BJ (cell line): ENCODE measurements around the gene CD63. TPM values are rescaled to one million over a fixed set of nuclear protein-coding genes. Genes with fewer than 3 reads are reported as not detected.
"Not testable (repeated sequence)": the region's sequence is repeated elsewhere in the genome, so short reads cannot be mapped to it uniquely, and the experiment has no call there.

Experiments
- CTCF ChIA-PET: fragments of 350-600 bp; formaldehyde crosslinking; extraction: SDS; loops from one replicate; lab custom pipeline; 2021; ENCODE audit warnings: antibody characterized with exemption, inconsistent platforms; lab: Yijun Ruan, JAX
- POLR2A ChIA-PET: fragments of 300-600 bp; sonication (Branson Sonifier 250); formaldehyde crosslinking; extraction: SDS; loops from one replicate; lab custom pipeline; 2021; ENCODE audit warnings: antibody characterized with exemption; lab: Charles Lee
- DNase-seq: peaks from one replicate; pipeline ENCODE4 v3.0.0-alpha.2; 2011; ENCODE audit warnings: low read depth
- H3K27me3 ChIP-seq: 2 replicates; pipeline ENCODE4 v1.6.0; 2011; ENCODE audit warnings: low read length; ENCODE audit not compliant: control insufficient read depth, insufficient read depth
- H3K36me3 ChIP-seq: 2 replicates; pipeline ENCODE4 v1.5.1; 2011; ENCODE audit warnings: low read length; ENCODE audit not compliant: control insufficient read depth, insufficient read depth
- H3K4me3 ChIP-seq: 2 replicates; pipeline ENCODE4 v1.5.1; 2011; ENCODE audit warnings: low read depth, mild to moderate bottlenecking, control low read depth, low read length
- polyA plus RNA-seq: library from polyadenylated mRNA; depleted of rRNA; stranded (reverse); fragments of >200 nt; gene quantifications from 2 replicates; pipeline ENCODE4 v1.2.3, GENCODE V29; 2011
- TF ChIP-seq, protein P1 (sequence below): IDR thresholded peaks from 2 replicates; pipeline ENCODE4 v1.5.1; 2011; ENCODE audit warnings: low read depth, mild to moderate bottlenecking, control low read depth, inconsistent platforms, low read length, moderate library complexity; ENCODE audit not compliant: insufficient read depth

The CD63 gene
- polyA plus RNA-seq, 1 experiment = 974 TPM

DNA sequence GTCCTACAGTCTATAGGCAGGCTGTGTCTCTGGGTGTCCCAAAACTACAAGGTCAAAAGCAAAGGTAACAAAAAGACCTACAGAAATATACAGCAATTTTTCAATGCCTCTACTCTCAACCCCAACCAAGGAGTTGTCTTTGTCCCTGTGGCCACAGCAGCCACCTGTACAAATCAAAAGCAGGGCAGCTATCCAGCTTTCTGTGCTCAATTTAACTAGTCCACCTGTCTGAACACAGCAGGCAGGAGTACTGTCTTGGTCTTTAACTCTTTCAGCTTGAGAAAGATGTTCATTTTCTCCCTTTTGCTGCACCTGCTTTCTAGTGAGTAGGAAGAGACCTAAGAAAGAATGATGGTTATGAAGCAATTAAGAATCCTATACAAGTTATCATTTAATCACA, 33.8 kb upstream of the CD63 start:
- Histone ChIP-seq H3K27me3 (no peaks in the 10 kb centered on the region), H3K36me3 (peaks cover 7% of the 10 kb centered on the region; the same call in 1 of the 2 replicates), H3K4me3 (no peak overlapping the region)
- POLR2A ChIA-PET = no interaction called here
- DNase-seq = no peak
- CTCF ChIA-PET = interaction anchor here (2.3 kb wide), 1 partner anchor 24 kb away, joined by 8 read pairs; no protein-coding TSS in a partner anchor
- TF ChIP-seq, protein P1, sequence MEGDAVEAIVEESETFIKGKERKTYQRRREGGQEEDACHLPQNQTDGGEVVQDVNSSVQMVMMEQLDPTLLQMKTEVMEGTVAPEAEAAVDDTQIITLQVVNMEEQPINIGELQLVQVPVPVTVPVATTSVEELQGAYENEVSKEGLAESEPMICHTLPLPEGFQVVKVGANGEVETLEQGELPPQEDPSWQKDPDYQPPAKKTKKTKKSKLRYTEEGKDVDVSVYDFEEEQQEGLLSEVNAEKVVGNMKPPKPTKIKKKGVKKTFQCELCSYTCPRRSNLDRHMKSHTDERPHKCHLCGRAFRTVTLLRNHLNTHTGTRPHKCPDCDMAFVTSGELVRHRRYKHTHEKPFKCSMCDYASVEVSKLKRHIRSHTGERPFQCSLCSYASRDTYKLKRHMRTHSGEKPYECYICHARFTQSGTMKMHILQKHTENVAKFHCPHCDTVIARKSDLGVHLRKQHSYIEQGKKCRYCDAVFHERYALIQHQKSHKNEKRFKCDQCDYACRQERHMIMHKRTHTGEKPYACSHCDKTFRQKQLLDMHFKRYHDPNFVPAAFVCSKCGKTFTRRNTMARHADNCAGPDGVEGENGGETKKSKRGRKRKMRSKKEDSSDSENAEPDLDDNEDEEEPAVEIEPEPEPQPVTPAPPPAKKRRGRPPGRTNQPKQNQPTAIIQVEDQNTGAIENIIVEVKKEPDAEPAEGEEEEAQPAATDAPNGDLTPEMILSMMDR = no peak

- ChIA-PET CTCF (interaction anchor here (1.2 to 1.6 kb wide), 3 partner anchors 13 to 179 kb away, joined by 3 to 4 read pairs (median 3); no protein-coding TSS in a partner anchor), POLR2A (no interaction called here)
- no peaks in the 10 kb centered on the region for H3K27me3 ChIP-seq
- H3K36me3 ChIP-seq = peaks cover 8% of the 10 kb centered on the region
- TF ChIP-seq, protein P1 = no peak
- H3K4me3 ChIP-seq = no peak overlapping the region
- DNase-seq = no peak
These were observed 31.9 kb upstream of the CD63 start for GRCh38 chr12:55760663-55761062.

- CTCF ChIA-PET = interaction anchor here (1.0 to 1.5 kb wide), 3 partner anchors 11 to 49 kb away, joined by 3 read pairs; no protein-coding TSS in a partner anchor
- H3K4me3 ChIP-seq, DNase-seq, POLR2A ChIA-PET, H3K36me3 ChIP-seq, H3K27me3 ChIP-seq: not testable (repeated sequence)
These were observed 29.8 kb upstream of the CD63 start for GRCh38 chr12:55758575-55758974.

DNA sequence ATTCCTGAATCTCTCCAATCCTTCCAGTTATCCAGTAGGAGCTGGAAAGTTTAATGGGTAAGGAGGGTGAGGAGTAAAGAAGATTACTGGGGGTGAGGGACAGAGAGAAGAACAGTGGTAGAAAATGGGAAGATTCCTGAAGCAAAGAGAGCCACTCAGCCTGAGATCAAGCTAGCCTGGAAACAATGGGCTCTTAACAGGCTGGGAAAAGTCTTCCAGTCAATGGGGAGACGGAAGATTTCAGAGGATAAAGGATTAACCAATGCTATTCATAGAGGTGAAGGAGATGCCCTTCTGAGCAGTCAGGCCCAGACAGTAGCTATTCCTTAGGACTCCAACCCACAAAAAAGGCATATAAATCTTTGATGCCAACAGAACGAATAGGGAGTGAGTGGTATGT, 28.9 kb upstream of the CD63 start:
- no peaks in the 10 kb centered on the region for H3K27me3 ChIP-seq
- DNase-seq = no peak
- ChIA-PET CTCF (interaction anchor here (1.0 to 1.1 kb wide), 2 partner anchors 39 to 50 kb away, joined by 3 read pairs; no protein-coding TSS in a partner anchor), POLR2A (no interaction called here)
- H3K4me3 ChIP-seq = no peak overlapping the region
- H3K36me3 ChIP-seq = peaks cover 15% of the 10 kb centered on the region
- TF ChIP-seq, protein P1 = no peak

GRCh38 chr12:55755246-55755645, 26.4 kb upstream of the CD63 start:
- Histone ChIP-seq H3K4me3 (no peak overlapping the region), H3K36me3 (peaks cover 24% of the 10 kb centered on the region), H3K27me3 (no peaks in the 10 kb centered on the region)
- TF ChIP-seq, protein P1 = no peak
- ChIA-PET POLR2A (no interaction called here), CTCF (interaction anchor here (0.7 to 1.9 kb wide), 7 partner anchors 9 to 185 kb away, joined by 3 to 6 read pairs (median 3); partner anchors contain the start of gene DGKA)
- DNase-seq = no peak
